ENCODE results near the gene NPLOC4.

Gene NPLOC4

GRCh38 chr17:81523402-81524038 is 113.4 kb downstream of the NPLOC4 start:
- H3K36me3 Mint-ChIP-seq: no peaks in the 10 kb centered on the region
- no peak overlapping the region for H3K27ac Mint-ChIP-seq
- H3K4me1 Mint-ChIP-seq: no peaks in the 10 kb centered on the region
- peaks cover 1% of the 10 kb centered on the region for H3K27me3 Mint-ChIP-seq
- no peak overlapping the region for H3K4me3 Mint-ChIP-seq
- no peaks in the 10 kb centered on the region for H3K9me3 Mint-ChIP-seq

GRCh38 chr17:81522491-81523401 is 114.2 kb downstream of the NPLOC4 start:
- H3K36me3 Mint-ChIP-seq: no peaks in the 10 kb centered on the region
- no peak overlapping the region for H3K4me3 Mint-ChIP-seq
- H3K27me3 Mint-ChIP-seq: peaks cover 1% of the 10 kb centered on the region
- no peak overlapping the region for H3K27ac Mint-ChIP-seq
- H3K4me1 Mint-ChIP-seq: peaks cover 5% of the 10 kb centered on the region
- no peaks in the 10 kb centered on the region for H3K9me3 Mint-ChIP-seq

DNA sequence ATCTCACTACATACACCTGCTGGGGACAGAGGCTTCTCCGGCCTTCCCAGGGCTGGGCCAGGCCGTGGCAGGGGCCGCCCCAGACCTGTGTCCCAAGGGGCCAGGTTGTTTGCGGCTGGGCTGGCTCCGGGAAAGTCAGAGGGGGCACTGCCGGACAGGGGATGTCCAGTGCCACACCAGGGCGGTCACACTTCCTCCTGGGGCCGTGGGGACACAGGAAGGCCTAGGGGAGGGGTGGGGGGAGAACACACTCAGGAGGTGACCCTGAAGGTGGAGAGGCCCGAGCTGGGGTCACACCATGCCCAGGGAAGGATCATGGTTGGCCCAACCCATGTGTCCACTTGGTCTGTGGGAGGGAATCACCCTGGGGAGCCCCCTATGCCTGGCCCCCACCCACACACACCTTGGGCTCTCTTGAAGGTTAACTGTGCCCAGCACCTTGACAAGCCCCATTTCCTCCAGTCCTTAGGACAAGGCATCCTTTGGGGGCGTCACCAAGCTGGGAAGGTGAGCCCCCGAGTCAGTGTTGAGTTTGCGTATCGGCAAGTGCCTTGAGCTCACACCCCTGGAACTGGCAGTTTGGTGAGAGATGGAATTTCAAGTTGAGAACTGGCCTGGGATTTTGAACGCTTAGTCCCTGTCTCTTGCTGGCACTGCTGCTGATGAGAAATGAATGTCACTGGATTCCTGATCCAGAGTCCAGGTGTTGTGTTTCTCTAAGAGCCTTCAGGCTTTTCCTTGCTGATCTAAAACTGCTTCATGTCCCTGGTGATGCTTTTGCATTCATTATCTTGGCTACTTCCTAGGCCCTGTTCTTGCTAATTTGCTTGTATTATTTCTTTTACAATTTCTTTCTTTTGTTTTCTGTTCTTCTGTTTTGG is 116.7 kb downstream of the NPLOC4 start:
- peaks cover 1% of the 10 kb centered on the region for H3K27me3 Mint-ChIP-seq
- no peak overlapping the region for H3K27ac Mint-ChIP-seq
- H3K36me3 Mint-ChIP-seq: no peaks in the 10 kb centered on the region
- no peaks in the 10 kb centered on the region for H3K9me3 Mint-ChIP-seq
- peak overlapping the region; percentile 26 for H3K4me3 Mint-ChIP-seq
- H3K4me1 Mint-ChIP-seq: peaks cover 5% of the 10 kb centered on the region

- Mint-ChIP-seq H3K27ac (no peak overlapping the region), H3K4me1 (peaks cover 5% of the 10 kb centered on the region), H3K4me3 (no peak overlapping the region), H3K27me3 (peaks cover 1% of the 10 kb centered on the region), H3K36me3 (no peaks in the 10 kb centered on the region), H3K9me3 (no peaks in the 10 kb centered on the region)
These were observed 117.5 kb downstream of the NPLOC4 start for GRCh38 chr17:81519284-81520020.

- Mint-ChIP-seq H3K27ac (no peak overlapping the region), H3K4me1 (peaks cover 5% of the 10 kb centered on the region), H3K27me3 (peaks cover 1% of the 10 kb centered on the region), H3K4me3 (no peak overlapping the region), H3K9me3 (no peaks in the 10 kb centered on the region), H3K36me3 (no peaks in the 10 kb centered on the region)
These were observed 118.1 kb downstream of the NPLOC4 start for GRCh38 chr17:81518785-81519283.

DNA sequence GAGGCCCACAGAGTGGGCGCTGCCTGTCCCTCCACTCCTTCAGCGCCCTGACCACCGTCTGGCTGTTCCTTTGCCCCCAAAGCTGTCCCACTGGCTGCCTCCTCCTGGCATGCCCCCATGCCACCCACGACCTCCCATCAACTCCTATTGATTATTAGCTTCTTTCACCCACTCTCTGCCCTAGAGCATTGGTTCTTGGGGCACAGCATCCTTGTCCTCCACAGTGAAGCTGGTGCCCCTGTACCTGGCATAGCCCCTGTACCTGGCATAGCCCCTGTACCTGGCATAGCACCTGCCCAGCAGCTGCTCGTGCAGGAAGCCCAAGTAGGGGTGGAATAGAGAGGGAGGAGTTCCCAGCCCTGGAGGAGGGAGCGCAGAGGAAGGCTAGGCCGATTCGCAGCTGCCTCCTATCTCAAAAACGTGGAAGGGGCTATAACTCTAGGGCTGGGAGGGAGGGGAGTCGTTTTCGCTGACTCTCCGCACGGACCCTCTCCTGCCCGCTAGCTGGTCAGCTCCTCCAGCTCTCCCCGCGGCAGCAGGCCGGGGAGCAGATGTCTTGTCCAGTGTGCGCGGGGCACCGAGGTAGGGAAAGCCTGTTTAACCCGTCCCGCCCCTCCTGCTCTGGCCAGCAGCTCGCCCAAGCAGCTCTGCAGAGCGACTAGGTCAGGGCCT is 118.7 kb downstream of the NPLOC4 start:
- Mint-ChIP-seq H3K27ac (no peak overlapping the region), H3K4me1 (peaks cover 5% of the 10 kb centered on the region), H3K27me3 (peaks cover under 1% of the 10 kb centered on the region), H3K4me3 (peak overlapping the region; percentile 74), H3K9me3 (no peaks in the 10 kb centered on the region), H3K36me3 (no peaks in the 10 kb centered on the region)

- Mint-ChIP-seq H3K9me3 (no peaks in the 10 kb centered on the region), H3K36me3 (no peaks in the 10 kb centered on the region), H3K4me3 (peak overlapping the region; percentile 74), H3K4me1 (peaks cover 5% of the 10 kb centered on the region), H3K27ac (no peak overlapping the region), H3K27me3 (no peaks in the 10 kb centered on the region)
These were observed 119.4 kb downstream of the NPLOC4 start for GRCh38 chr17:81517339-81518112.

GRCh38 chr17:81517009-81517338 is 119.9 kb downstream of the NPLOC4 start:
- Mint-ChIP-seq H3K36me3 (peaks cover 2% of the 10 kb centered on the region), H3K4me3 (no peak overlapping the region), H3K9me3 (no peaks in the 10 kb centered on the region), H3K27me3 (no peaks in the 10 kb centered on the region), H3K4me1 (peaks cover 5% of the 10 kb centered on the region), H3K27ac (no peak overlapping the region)

DNA sequence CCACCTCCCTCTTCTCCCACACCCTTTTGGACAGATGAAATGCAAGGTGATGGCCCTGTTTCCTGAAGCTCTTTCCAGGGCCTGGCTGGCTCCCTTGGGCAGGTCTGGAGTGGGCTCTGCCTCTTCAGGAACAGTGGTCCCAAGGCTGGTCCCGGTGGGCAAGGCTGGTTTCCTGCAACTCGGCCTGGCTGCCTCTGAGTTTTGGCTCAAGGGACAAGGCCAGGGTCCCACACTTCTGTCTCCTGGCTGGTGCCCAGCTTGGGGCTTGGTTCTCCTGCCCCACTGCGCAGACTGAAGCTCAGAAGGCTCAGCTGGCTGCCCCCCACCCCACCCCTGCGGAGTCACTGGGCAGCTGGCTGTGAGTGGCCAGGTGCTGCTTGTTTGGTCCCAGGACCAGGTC is 120.5 kb downstream of the NPLOC4 start:
- Mint-ChIP-seq H3K4me3 (peak overlapping the region; percentile 26), H3K36me3 (peaks cover 8% of the 10 kb centered on the region), H3K27ac (no peak overlapping the region), H3K9me3 (no peaks in the 10 kb centered on the region), H3K27me3 (no peaks in the 10 kb centered on the region), H3K4me1 (peaks cover 5% of the 10 kb centered on the region)

GRCh38 chr17:81515530-81516041 is 121.3 kb downstream of the NPLOC4 start:
- Mint-ChIP-seq H3K27me3 (no peaks in the 10 kb centered on the region), H3K36me3 (peaks cover 15% of the 10 kb centered on the region), H3K9me3 (no peaks in the 10 kb centered on the region), H3K27ac (peak overlapping the region; percentile 74), H3K4me3 (peak overlapping the region; percentile 87), H3K4me1 (peaks cover 5% of the 10 kb centered on the region)

DNA sequence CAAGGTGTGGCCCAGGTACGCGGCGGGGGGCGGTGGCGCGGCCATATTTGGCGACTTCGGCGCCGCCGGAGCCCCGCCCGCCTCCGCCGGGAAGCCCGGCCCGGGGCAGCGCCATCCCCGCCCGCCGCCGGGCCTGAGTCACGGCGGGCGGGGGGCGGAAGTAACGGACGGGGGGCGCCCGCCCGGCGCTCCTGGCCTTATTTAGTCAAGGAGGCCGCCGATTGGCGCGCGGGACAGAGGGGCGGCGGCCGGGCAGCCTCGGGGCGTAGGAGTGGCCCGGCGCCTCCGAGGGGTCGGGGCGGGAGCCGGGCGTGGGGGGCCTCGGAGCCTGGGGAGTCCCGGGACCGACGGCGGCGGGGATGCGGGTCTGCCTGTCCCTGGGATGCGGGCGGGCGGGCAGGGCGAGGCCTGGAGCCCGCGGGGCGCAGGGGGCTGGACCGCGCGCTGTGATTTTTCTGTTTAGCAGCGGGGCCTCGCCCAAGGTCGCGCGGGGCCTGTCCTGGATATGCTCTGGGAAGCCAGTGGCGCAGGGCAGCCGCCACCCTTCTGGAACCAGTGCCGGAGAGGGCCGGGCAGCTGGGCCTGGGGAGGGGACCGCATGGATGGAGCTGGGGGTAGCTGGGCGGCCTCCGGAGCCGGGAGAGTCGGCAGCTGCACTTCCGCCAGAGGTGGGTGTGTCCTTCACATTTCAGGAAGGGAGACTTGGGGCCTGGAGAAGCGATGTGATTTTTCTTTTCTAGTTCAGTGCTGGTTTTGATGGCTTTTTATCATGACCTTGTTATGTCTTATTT is 122.0 kb downstream of the NPLOC4 start:
- Mint-ChIP-seq H3K36me3 (peaks cover 22% of the 10 kb centered on the region), H3K4me3 (peak overlapping the region; percentile 87), H3K4me1 (peaks cover 8% of the 10 kb centered on the region), H3K27me3 (no peaks in the 10 kb centered on the region), H3K9me3 (no peaks in the 10 kb centered on the region), H3K27ac (peak overlapping the region; percentile 74)

DNA sequence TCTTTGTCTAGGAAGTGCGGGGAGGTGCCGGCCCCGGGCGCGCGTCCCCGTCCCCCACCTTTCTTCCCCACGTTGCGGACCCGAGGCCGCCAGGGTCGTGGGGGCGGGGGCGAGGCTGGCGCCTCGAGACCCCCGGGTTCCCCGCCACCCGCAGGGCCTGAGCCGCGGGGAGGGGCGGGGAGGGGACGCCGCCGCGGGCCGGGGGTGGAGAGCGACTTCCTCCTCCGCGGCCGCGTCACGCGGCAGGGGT is 122.5 kb downstream of the NPLOC4 start:
- H3K4me3 Mint-ChIP-seq: peak overlapping the region; percentile 88
- H3K4me1 Mint-ChIP-seq: peaks cover 14% of the 10 kb centered on the region
- no peaks in the 10 kb centered on the region for H3K9me3 Mint-ChIP-seq
- no peak overlapping the region for H3K27ac Mint-ChIP-seq
- H3K27me3 Mint-ChIP-seq: no peaks in the 10 kb centered on the region
- peaks cover 27% of the 10 kb centered on the region for H3K36me3 Mint-ChIP-seq

- Mint-ChIP-seq H3K4me1 (peaks cover 18% of the 10 kb centered on the region), H3K27ac (peak overlapping the region; percentile 65), H3K27me3 (no peaks in the 10 kb centered on the region), H3K4me3 (peak overlapping the region; percentile 88), H3K36me3 (peaks cover 32% of the 10 kb centered on the region), H3K9me3 (no peaks in the 10 kb centered on the region)
These were observed 123.0 kb downstream of the NPLOC4 start for GRCh38 chr17:81513753-81514488.

Data from activated naive CD4-positive, alpha-beta T cell treated with anti-CD3 and anti-CD28 coated beads, Interleukin-2, amount 50 U/mL, for 24 hours (primary cell).